Stimulated activated CD4-positive, alpha-beta T cell treated with anti-CD3 and anti-CD28 coated beads, Interleukin-12 subunit alpha, Interleukin-12 subunit beta, amount 100 ng/mL, for 4 hours (primary cell): ENCODE data around the gene RFX3.
"Not testable (repeated sequence)": the region's sequence is repeated elsewhere in the genome, so short reads cannot be mapped to it uniquely, and the experiment has no call there.

Experiments used
- DNase-seq: peaks from one replicate; pipeline ENCODE4 v3.0.0-alpha.2; 2020

The RFX3 gene

GRCh38 chr9:3342159-3342777 lies 183.5 kb downstream of the RFX3 start:
- no peak for DNase-seq

- no peak for DNase-seq
These were observed 188.1 kb downstream of the RFX3 start for GRCh38 chr9:3337515-3338225.

GRCh38 chr9:3336951-3337350 lies 188.8 kb downstream of the RFX3 start:
- DNase-seq = no peak

GRCh38 chr9:3332802-3333201 lies 193.0 kb downstream of the RFX3 start:
- DNase-seq = no peak

- no peak for DNase-seq
These were observed 194.0 kb downstream of the RFX3 start for GRCh38 chr9:3331801-3332200.

- no peak for DNase-seq
These were observed 194.9 kb downstream of the RFX3 start for GRCh38 chr9:3330792-3331420.

- DNase-seq = no peak
These were observed 196.4 kb downstream of the RFX3 start for GRCh38 chr9:3329361-3329760.

- no peak for DNase-seq
These were observed 202.1 kb downstream of the RFX3 start for GRCh38 chr9:3323714-3324113.

- DNase-seq = no peak
These were observed 204.6 kb downstream of the RFX3 start for GRCh38 chr9:3321186-3321585.

GRCh38 chr9:3312595-3312994 lies 213.2 kb downstream of the RFX3 start:
- not testable (repeated sequence) for DNase-seq

GRCh38 chr9:3308609-3309008 lies 217.2 kb downstream of the RFX3 start:
- no peak for DNase-seq

- DNase-seq = peak; percentile 7
These were observed 221.4 kb downstream of the RFX3 start for GRCh38 chr9:3304388-3304787.

- DNase-seq = no peak
These were observed 225.9 kb downstream of the RFX3 start for GRCh38 chr9:3299872-3300271.

- DNase-seq = no peak
These were observed 229.3 kb downstream of the RFX3 start for GRCh38 chr9:3296536-3296935.

GRCh38 chr9:3292311-3292710 lies 233.5 kb downstream of the RFX3 start:
- no peak for DNase-seq

- no peak for DNase-seq
These were observed 235.5 kb downstream of the RFX3 start for GRCh38 chr9:3290231-3290840.

- no peak for DNase-seq
These were observed 237.1 kb downstream of the RFX3 start for GRCh38 chr9:3288686-3289085.

GRCh38 chr9:3285365-3286161 lies 240.2 kb downstream of the RFX3 start:
- DNase-seq = no peak

- DNase-seq = no peak
These were observed 243.4 kb downstream of the RFX3 start for GRCh38 chr9:3282365-3282764.

- DNase-seq = no peak
These were observed 244.4 kb downstream of the RFX3 start for GRCh38 chr9:3281399-3281798.

GRCh38 chr9:3277200-3277599 lies 248.6 kb downstream of the RFX3 start:
- DNase-seq = no peak

GRCh38 chr9:3271581-3271980 lies 254.2 kb downstream of the RFX3 start:
- DNase-seq = no peak

GRCh38 chr9:3271157-3271556 lies 254.6 kb downstream of the RFX3 start:
- no peak for DNase-seq
